HTR-8/SVneo (cell line): ENCODE data around the gene DHRS2.
"Not testable (repeated sequence)": the region's sequence is repeated elsewhere in the genome, so short reads cannot be mapped to it uniquely, and the experiment has no call there.

Source experiments
- DNase-seq: peaks from one replicate; pipeline ENCODE4 v3.0.0; 2011; ENCODE audit warnings: low spot score, mixed read lengths; ENCODE audit not compliant: insufficient read length
- FAIRE-seq: peaks from 2 replicates; lab custom pipeline; 2011; peaks lifted over from hg19 to GRCh38; lab: Jason Lieb, UNC

DHRS2 gene, protein sequence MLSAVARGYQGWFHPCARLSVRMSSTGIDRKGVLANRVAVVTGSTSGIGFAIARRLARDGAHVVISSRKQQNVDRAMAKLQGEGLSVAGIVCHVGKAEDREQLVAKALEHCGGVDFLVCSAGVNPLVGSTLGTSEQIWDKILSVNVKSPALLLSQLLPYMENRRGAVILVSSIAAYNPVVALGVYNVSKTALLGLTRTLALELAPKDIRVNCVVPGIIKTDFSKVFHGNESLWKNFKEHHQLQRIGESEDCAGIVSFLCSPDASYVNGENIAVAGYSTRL

GRCh38 chr14:23636317-23637211, at the start of gene DHRS2:
Gene DHRS2 (plus strand): TSS chr14:23636364. CDS start chr14:23638865, 2,501 bp downstream.
- no peak for DNase-seq
- no peak for FAIRE-seq

DNA sequence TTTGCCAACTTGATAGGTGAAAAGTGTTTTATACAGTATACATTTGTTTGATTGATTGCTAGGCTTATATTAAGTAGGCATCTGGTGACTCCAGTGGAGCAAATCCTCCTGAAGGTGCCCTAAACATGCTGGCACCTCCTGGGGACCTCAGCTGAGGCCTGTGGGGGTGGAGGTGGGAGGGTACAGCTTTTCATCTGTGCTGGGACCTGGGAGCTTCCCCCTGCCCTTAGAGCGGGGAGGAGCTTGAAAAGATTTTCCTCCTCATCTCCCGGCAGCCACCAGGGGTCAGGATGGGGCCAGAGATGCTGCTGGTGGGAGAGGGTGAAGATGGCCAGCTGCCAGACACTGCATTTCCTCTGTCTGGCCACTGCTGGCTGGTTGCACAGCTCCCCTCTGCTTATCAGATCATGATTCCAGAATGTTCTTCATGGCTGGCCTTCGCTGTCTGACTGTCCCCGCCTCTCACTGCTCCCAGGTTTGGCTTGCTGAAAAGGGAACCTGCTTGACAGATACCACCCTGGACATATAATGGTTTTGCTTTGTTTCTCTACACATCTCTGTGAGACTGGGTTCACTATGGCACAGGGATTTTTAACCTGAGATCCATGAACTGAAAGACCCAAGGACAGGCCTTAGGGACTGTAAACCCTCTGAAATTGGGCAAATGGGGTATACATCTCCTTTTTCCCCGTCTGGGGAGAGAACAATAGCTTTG, 47.1 kb upstream of the DHRS2 start:
- FAIRE-seq (peak; percentile 80), DNase-seq (peak; percentile 76)

DNA sequence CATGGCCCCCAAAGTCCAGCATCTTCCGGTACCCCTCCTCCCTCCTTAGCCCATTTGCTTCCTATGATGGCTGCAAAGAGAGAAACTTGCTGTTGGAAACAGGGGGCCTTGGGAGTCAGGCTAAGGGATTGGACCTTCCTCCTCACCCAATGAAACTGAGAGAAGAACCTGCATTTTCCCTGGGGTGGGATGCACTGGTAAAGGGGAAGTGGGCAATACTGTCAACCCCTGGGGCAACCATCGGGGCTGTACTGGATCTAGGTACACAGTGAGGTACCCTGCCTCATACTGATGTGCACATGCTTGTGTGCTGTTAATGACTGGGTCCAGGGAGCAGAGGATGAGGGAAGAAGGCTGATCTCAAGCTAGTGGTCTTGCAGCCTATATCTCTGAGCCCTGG, 46.6 kb upstream of the DHRS2 start:
- DNase-seq (no peak), FAIRE-seq (no peak)

GRCh38 chr14:23590198-23590597, 46.0 kb upstream of the DHRS2 start:
- no peak for FAIRE-seq
- DNase-seq = no peak

DNA sequence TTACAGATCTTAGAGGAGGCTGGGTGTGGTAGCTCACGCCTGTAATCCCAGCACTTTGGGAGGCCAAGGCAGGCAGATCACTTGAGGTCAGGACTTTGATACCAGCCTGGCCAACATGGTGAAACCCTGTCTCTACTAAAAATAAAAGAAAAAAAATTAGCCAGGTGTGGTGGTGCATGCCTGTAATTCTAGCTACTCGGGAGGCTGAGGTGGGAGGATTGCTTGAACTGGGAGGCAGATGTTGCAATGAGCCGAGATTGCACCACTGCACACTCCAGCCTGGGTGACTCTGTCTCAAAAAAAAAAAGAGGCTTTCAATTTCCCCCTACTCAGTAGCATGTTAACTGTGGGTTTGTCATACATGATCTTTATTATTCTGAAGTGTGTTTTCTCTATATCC, 42.0 kb upstream of the DHRS2 start:
- FAIRE-seq, DNase-seq: not testable (repeated sequence)

- DNase-seq = no peak
- FAIRE-seq = no peak
These were observed 35.8 kb upstream of the DHRS2 start for GRCh38 chr14:23600322-23600707.

- DNase-seq (no peak), FAIRE-seq (no peak)
These were observed 35.4 kb upstream of the DHRS2 start for GRCh38 chr14:23600806-23601205.

DNA sequence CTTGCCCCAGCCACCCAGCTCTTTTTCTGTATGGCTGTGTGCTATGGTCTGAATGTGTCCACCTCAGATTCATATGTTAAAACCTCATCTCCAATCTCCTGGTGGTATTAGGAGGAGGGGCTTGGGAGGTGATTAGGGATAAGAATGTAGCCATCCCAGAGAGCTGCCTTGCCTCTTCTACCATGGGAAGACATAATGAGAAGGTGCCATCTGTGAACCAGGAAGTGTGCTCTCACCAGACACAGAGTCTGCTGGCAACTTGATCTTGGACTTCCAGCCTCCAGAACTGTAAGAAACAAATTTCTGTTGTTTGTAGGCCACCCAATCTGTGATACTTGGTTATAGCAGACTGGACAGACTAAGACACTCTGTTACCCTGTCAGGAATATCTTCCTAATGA, 34.7 kb upstream of the DHRS2 start:
- DNase-seq (no peak), FAIRE-seq (no peak)

GRCh38 chr14:23601845-23602180, 34.4 kb upstream of the DHRS2 start:
- FAIRE-seq (no peak), DNase-seq (no peak)

DNA sequence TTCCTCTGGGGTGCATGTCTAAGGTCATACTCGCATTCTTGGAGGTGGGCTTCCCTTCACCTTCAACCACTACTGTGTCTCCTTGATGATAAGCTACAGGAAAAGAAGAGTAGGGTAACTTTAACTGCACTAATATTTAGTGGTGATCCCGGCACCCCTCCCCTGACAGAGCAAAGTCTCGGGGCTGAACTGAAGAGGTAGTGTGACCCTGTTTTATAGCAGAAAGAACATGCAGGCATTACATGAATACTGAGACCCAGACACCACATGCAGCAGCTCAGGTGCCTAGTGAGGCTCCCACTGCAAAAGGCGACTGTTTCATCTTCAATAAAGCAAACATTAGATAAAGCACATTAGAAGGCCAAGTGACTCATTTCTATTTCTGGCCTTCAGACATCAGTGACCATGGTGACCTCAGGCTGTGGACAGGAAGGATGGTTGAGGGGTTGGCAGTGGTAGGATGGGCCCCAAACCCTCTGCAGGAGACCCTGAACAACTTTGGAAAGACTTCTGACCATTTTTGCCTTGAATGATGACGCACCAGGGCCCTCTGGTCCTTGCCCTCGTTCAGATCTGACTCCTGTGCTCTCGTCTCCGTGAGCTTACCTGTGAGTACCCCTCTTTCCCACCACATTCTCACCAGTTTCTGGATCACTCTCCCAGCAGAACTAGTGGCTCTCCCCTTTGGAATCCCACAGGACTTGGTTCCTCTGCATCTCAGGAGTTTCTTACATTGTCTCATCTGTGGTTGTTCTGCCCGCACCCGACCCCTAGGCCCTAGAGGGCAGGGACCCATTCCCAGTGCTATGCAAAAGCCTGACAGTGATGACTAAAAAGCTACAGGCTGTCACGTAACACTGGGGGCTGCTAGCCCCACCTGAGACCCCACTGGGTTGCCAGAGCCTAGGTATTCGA, 33.7 kb upstream of the DHRS2 start:
- DNase-seq (no peak), FAIRE-seq (no peak)

GRCh38 chr14:23603103-23603502, 33.1 kb upstream of the DHRS2 start:
- DNase-seq = no peak
- FAIRE-seq = no peak

GRCh38 chr14:23604148-23604547, 32.0 kb upstream of the DHRS2 start:
- DNase-seq (no peak), FAIRE-seq (no peak)

GRCh38 chr14:23604675-23605170, 31.4 kb upstream of the DHRS2 start:
- no peak for FAIRE-seq
- DNase-seq = no peak

GRCh38 chr14:23605931-23606585, 30.1 kb upstream of the DHRS2 start:
- FAIRE-seq (no peak), DNase-seq (no peak)

- no peak for DNase-seq
- no peak for FAIRE-seq
These were observed 27.7 kb upstream of the DHRS2 start for GRCh38 chr14:23608454-23608853.

DNA sequence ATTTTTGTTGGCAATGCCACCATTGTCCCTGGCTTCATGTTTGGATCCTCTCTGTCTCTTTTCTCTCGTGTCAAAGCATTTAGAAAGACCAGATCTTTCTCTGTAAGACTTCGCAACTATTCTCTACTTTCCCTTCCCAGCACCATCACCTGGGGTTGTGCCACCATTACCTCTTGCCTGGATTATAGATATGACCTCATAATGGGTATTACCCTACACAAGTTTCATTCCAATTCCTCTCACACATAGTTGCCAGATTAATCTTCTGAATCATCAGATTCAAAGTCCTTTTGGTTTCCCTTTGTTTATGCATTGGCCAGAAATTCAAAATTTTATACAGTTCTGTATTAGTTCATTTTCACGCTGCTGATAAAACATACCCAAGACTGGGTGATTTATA, 27.2 kb upstream of the DHRS2 start:
- DNase-seq (no peak), FAIRE-seq (no peak)

DNA sequence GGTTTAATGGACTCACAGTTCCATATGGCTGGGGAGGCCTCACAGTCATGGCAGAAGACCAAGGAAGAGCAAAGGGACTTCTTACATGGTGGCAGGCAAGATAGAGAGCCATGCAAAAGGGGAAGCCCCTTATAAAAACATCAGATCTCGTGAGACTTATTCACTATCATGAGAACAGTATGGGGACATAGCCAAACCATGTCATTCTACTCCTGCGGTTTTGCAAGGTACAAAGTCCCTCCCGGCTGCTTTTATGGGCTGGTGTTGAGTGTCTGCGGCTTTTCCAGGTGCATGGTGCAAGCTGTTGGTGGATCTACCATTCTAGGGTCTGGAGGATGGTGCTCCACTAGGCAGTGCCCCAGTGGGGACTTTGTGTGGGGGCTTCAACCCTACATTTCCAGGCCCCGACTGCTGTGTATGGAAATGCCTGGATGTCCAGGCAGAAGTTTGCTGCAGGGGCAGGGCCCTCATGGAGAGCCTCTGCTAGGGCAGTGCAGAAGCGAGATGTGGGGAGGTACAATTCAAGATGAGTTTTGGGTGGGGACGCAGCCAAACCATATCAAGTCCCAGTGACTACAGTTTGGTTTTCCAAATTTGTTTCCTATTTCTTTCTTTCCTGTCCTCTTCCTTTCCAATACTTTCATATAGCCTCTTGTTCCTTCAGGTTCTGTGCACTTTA, 26.6 kb upstream of the DHRS2 start:
- FAIRE-seq, DNase-seq: not testable (repeated sequence)

DNA sequence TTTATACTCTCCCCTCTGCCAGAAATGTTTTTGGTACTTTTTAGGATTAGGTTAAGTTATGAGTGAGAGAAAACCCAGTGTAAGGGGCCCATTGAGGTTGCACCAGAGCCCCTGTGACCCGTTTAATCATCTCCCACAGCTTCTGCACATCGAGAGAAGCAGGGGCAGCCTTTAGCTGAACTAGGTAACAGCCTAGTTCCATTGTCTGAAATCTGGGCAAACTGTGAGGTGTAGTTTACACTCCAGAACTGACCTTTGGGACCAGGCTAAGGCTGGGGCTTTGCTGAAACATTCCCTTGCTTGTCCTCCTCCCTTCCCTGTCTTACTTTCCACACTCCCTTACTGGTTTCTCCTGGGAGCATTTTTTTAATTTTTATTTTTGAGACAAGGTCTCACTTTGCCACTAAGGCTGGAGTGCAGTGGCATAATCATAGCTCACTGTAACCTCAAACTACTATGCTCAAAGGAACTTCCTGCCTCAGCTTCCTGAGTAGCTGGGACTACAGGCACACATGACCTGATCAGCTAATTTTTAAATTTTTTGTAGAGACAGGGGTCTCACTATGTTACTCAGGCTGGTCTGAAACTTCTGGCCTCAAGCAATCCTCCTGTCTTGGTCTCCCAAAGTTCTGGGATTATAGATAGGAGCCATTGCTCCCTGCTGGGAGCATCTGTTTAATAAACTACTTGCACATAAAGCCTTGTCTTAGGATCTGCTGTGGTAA, 25.9 kb upstream of the DHRS2 start:
- DNase-seq (no peak), FAIRE-seq (no peak)
